Stimulated activated CD4-positive, alpha-beta T cell treated with anti-CD3 and anti-CD28 coated beads, Interleukin-1b, Interleukin-23, amount 100 ng/mL, for 4 hours (primary cell): ENCODE data around the gene VPS35L.
"Not testable (repeated sequence)": the region's sequence is repeated elsewhere in the genome, so short reads cannot be mapped to it uniquely, and the experiment has no call there.

Experiments
- DNase-seq, 2 donors: peaks; one replicate each; pipeline ENCODE4 v3.0.0-alpha.2; 2020; ENCODE audit warnings: low read depth in 2 of 2

The VPS35L gene

GRCh38 chr16:19540241-19540970 lies 15.1 kb upstream of the VPS35L start:
- no peak for DNase-seq

- DNase-seq, result no peak
Measured at GRCh38 chr16:19542138-19542821, 13.2 kb upstream of the VPS35L start.

- not testable (repeated sequence) for DNase-seq
Measured at GRCh38 chr16:19543278-19543996, 12.1 kb upstream of the VPS35L start.

GRCh38 chr16:19548144-19548543 lies 7.4 kb upstream of the VPS35L start:
- DNase-seq, result no peak

DNA sequence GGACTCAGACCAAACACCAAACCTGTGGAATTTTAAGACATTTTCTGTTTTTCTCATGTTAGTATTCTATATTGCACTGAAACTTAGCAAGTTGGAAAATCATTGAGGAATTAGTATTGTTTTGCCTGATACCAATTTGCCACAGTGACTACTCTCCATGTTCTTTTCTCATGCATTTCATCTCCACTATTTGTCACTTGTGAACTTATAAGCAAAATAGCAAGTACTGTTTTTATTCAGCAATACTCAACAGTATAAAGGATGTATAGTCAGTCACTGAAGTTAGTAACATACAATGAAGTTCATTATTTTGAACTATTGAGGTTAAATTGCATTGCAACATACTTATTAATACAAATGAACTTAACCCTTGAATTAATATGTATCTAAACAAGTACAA lies 5.8 kb upstream of the VPS35L start:
- DNase-seq, result no peak

GRCh38 chr16:19555938-19556771 lies 652 bp downstream of the VPS35L start:
- DNase-seq, result peak in 1 of 2 donors; percentile 5

DNA sequence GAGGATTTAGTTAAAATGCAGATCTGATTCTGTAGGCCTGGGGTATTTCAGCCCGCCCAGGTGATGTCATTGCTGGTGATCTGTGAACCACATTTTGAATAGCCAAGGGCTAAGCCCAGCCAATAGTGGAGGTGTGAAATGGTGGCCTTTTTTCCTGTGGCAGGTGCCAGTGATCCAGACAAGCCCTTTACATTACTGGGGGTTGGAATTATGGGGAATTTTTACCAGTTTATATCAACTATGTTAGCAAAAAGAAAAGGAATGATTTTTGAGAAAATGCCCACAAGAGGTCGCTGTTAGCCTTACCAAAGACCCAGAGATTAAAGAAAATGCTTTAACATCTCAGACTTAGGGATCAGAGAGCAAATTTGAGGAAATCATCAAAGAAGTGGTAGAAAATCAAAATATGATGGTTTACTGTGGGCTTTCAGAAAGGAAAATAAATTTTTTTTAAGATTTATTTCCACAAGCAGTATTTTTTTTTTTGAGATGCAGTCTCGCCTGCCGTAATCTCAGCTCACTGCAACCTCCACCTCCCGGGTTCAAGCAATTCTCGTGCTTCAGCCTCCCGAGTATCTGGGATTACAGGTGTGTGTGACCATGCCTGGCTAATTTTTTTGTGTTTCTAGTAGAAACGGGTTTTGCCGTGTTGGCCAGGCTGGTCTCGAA lies 3.9 kb downstream of the VPS35L start:
- peak in 1 of 2 donors; percentile 25 for DNase-seq

GRCh38 chr16:19560078-19560477 lies 4.6 kb downstream of the VPS35L start:
- DNase-seq, result no peak

GRCh38 chr16:19563377-19563776 lies 7.9 kb downstream of the VPS35L start:
- no peak for DNase-seq

DNA sequence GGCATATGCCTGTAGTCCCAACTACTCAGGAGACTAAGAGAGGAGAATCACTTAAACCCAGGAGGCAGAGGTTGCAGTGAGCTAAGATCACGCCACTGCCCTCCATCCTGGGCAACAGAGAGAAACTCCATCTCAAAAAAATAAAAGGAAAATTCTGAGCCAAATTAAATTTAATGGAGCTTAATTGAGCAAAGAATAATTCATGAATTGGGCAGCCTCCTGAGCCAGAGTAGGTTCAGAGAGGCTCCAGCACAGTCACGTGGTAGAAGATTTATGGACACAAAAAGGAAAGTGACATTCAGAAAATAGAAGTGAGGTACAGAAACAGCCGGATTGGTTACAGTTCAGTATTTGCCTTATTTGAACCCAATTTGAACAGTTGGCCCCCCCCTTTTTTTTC lies 10.9 kb downstream of the VPS35L start:
- no peak for DNase-seq

- DNase-seq, result no peak
Measured at GRCh38 chr16:19567560-19567959, 12.1 kb downstream of the VPS35L start.

- DNase-seq, result no peak
Measured at GRCh38 chr16:19573997-19574396, 18.5 kb downstream of the VPS35L start.

GRCh38 chr16:19574615-19575014 lies 19.1 kb downstream of the VPS35L start:
- no peak for DNase-seq

- no peak for DNase-seq
Measured at GRCh38 chr16:19578378-19578971, 23.0 kb downstream of the VPS35L start.

DNA sequence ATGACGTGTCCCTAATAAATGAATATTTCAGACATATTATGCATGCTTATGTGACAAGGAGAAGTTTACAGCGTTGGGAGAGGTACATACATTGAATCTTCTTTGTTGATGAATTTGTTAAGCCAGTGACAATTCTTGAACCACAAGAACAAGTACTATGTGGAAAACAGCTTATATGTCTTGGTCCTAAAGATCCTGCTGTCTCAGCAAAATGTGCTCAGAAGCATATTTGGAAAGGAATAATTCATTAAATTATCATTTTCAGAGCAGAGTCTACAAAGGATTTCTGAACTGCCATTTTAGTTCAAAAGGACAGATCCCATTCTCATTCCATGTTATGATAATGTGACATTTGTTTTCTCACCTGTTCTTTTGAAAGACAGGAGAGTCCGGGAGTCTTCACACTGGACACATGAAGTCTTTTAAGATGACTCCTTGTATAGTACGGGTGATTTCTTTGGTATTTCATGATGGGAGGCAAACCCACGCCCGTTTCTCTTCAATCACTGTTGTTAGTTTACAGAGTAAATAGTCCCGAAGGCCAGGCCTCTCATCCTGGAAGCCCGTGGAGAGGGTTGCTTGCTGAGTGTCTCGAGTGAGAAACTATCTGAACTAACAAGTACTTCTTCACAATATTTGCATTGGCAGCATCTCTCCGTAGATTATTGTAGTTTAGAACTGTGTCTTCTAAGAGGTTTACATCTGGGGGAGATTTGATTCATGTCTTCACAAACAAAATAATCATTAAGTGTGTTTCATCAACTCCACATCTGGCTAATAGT lies 26.7 kb downstream of the VPS35L start:
- no peak for DNase-seq

DNA sequence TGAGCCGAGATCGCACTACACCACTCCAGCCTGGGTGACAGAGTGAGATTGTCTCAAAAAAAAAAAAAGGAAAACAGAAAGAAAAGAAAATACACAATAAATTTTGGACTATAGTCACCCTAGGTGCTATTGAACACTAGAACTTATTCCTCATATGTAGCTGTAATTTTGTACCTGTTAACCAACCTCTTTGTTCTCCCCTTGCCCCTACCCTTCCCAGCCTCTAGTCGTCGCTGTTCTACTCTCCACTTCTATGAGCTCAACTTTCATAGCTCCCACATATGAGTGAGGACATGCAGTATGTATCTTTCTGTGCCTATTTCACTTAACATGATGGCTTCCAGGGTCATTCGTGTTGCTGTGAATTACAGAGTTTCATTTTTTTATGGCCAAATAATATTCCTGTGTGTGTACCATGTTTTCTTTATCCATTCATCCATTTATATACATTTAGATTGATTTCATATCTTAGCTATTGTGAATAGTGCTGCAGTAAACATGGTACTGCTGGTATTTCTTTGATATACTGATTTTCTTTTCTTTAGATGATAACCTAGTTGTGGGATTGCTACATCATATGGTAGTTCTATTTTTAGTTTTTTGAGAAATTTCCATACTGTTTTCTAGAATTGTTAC lies 28.3 kb downstream of the VPS35L start:
- DNase-seq, result no peak

DNA sequence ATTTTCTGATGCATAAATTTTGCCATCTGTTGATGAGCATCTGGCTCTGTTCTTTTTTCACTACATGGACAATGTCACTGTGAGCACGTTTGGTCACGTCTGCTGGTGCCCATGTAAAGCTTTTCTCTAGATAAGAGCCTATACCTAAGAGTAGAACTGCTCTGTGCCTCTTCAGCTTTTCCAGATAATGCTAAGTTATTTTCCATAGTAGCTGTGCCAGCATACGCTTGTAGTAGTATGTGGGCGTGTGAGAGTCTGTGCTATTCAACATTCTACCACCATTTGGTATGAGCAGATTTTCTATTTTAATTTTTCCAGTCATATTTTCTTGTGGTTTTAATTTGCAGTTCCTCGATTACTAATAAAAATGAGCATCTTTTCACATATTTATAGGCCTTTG lies 33.2 kb downstream of the VPS35L start:
- no peak for DNase-seq

DNA sequence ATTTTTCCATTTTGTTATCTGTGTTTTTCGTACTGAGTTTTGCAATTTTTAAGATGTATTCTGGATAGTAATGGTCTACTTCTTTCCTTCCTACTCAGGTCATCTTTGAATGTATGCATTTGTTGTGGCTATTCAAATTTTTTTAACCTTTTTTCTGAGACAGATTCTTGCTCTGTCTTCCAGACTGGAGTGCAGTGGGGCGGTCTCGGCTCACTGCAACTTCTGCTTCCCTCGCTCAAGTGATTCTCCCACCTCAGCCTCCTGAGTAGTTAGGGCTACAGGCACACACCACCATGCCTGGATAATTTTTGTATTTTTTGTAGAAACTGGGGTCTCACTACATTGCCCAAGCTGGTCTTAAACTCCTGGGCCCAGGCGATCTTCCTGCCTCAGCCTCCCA lies 33.6 kb downstream of the VPS35L start:
- DNase-seq, result no peak

- DNase-seq, result no peak
Measured at GRCh38 chr16:19589771-19590302, 34.3 kb downstream of the VPS35L start.
